DMS53 (cell line): ENCODE results near the gene KIR2DL1.
"Not testable (repeated sequence)": the region's sequence is repeated elsewhere in the genome, so short reads cannot be mapped to it uniquely, and the experiment has no call there.

Experiments
- DNase-seq: peaks from one replicate; lab custom pipeline; 2025; lab: John Stamatoyannopoulos, UW

Gene KIR2DL1

GRCh38 chr19:54769646-54770045 lies at the start of gene KIR2DL1:
Gene KIR2DL1, plus strand, starts transcription at chr19:54769793. Its CDS starts 58 bp downstream, at chr19:54769851.
- DNase-seq: not testable (repeated sequence)

- DNase-seq: no peak
Measured at GRCh38 chr19:54724142-54724541, 45.5 kb upstream of the KIR2DL1 start, which contains the start of gene KIR3DL3. Gene KIR3DL3, plus strand, starts transcription at chr19:54724442. Its CDS starts 55 bp downstream, at chr19:54724497.

GRCh38 chr19:54724644-54725043 lies 44.9 kb upstream of the KIR2DL1 start:
- DNase-seq: no peak

GRCh38 chr19:54725321-54725720 lies 44.3 kb upstream of the KIR2DL1 start:
- no peak for DNase-seq

- DNase-seq: no peak
Measured at GRCh38 chr19:54727562-54727961, 42.0 kb upstream of the KIR2DL1 start.

GRCh38 chr19:54728167-54728566 lies 41.4 kb upstream of the KIR2DL1 start:
- no peak for DNase-seq

- DNase-seq: no peak
Measured at GRCh38 chr19:54729416-54730188, 40.0 kb upstream of the KIR2DL1 start.

- no peak for DNase-seq
Measured at GRCh38 chr19:54731191-54731590, 38.4 kb upstream of the KIR2DL1 start.

GRCh38 chr19:54738306-54738705 lies 31.3 kb upstream of the KIR2DL1 start, which contains the start of gene KIR2DL3:
Gene KIR2DL3, plus strand, starts transcription at chr19:54738513. Its CDS starts 33 bp downstream, at chr19:54738546.
- not testable (repeated sequence) for DNase-seq

- no peak for DNase-seq
Measured at GRCh38 chr19:54738715-54739114, 30.9 kb upstream of the KIR2DL1 start.

- no peak for DNase-seq
Measured at GRCh38 chr19:54739587-54740497, 29.8 kb upstream of the KIR2DL1 start.

GRCh38 chr19:54741950-54742349 lies 27.6 kb upstream of the KIR2DL1 start:
- not testable (repeated sequence) for DNase-seq

- not testable (repeated sequence) for DNase-seq
Measured at GRCh38 chr19:54744080-54744479, 25.5 kb upstream of the KIR2DL1 start.

GRCh38 chr19:54747614-54748322 lies 21.8 kb upstream of the KIR2DL1 start:
- DNase-seq: not testable (repeated sequence)

- DNase-seq: not testable (repeated sequence)
Measured at GRCh38 chr19:54750276-54750675, 19.3 kb upstream of the KIR2DL1 start.

- not testable (repeated sequence) for DNase-seq
Measured at GRCh38 chr19:54756204-54757110, 13.1 kb upstream of the KIR2DL1 start.

- DNase-seq: not testable (repeated sequence)
Measured at GRCh38 chr19:54758577-54758976, 11.0 kb upstream of the KIR2DL1 start.

- DNase-seq: not testable (repeated sequence)
Measured at GRCh38 chr19:54764219-54764618, 5.4 kb upstream of the KIR2DL1 start.

- DNase-seq: not testable (repeated sequence)
Measured at GRCh38 chr19:54766464-54766863, 3.1 kb upstream of the KIR2DL1 start.

- DNase-seq: not testable (repeated sequence)
Measured at GRCh38 chr19:54770511-54770910, 918 bp downstream of the KIR2DL1 start.
